Neural progenitor cell (in vitro differentiated cells): ENCODE data around the gene SCNN1B. TPM values are rescaled to one million over a fixed set of nuclear protein-coding genes. Genes with fewer than 3 reads are reported as not detected.

ENCODE experiments used
- DNase-seq: peaks from one replicate; pipeline ENCODE4 v3.0.0-alpha.2; 2016; ENCODE audit warnings: low spot score
- H2AFZ ChIP-seq: fragments of 200-600 bp; sonication (generic); replicated peaks from 2 replicates; pipeline ENCODE4 v1.6.1; 2016; ENCODE audit warnings: antibody characterized with exemption
- H3F3A ChIP-seq: fragments of 200-600 bp; sonication (generic); 2 replicates; pipeline ENCODE4 v1.6.1; 2016; ENCODE audit warnings: antibody characterized with exemption, low read depth
- H3K27ac ChIP-seq: fragments of 200-600 bp; sonication (generic); 2 replicates; pipeline ENCODE4 v1.5.1; 2016; ENCODE audit warnings: mild to moderate bottlenecking
- H3K27me3 ChIP-seq: fragments of 200-600 bp; sonication (generic); 2 replicates; pipeline ENCODE4 v1.6.1; 2016; ENCODE audit warnings: mild to moderate bottlenecking, moderate library complexity
- H3K36me3 ChIP-seq: fragments of 200-600 bp; sonication (generic); 2 replicates; pipeline ENCODE4 v1.5.1; 2016
- H3K4me1 ChIP-seq: fragments of 200-600 bp; sonication (generic); 2 replicates; pipeline ENCODE4 v1.6.1; 2016; ENCODE audit warnings: mixed run types
- H3K4me2 ChIP-seq: fragments of 200-600 bp; sonication (generic); 2 replicates; pipeline ENCODE4 v1.6.1; 2016
- H3K4me3 ChIP-seq: fragments of 200-600 bp; sonication (generic); 2 replicates; pipeline ENCODE4 v1.5.1; 2016
- H3K79me2 ChIP-seq: fragments of 200-600 bp; sonication (generic); 2 replicates; pipeline ENCODE4 v1.6.1; 2016; ENCODE audit warnings: low read depth
- H3K9ac ChIP-seq: fragments of 200-600 bp; sonication (generic); 2 replicates; pipeline ENCODE4 v1.6.1; 2016
- H3K9me3 ChIP-seq: fragments of 200-600 bp; sonication (generic); 2 replicates; pipeline ENCODE4 v1.5.1; 2016; ENCODE audit warnings: low read depth
- H4K20me1 ChIP-seq: fragments of 200-600 bp; sonication (generic); 2 replicates; pipeline ENCODE4 v1.6.1; 2016; ENCODE audit warnings: low read depth
- H3K27ac Mint-ChIP-seq: 3 replicates; pipeline ENCODE4 v1.8.0; 2021; ENCODE audit warnings: mixed read lengths
- H3K27me3 Mint-ChIP-seq: 2 replicates; pipeline ENCODE4 v1.8.0; 2022; ENCODE audit warnings: low read depth, mild to moderate bottlenecking, inconsistent platforms, moderate library complexity, mixed read lengths; ENCODE audit not compliant: insufficient read depth
- H3K36me3 Mint-ChIP-seq: 3 replicates; pipeline ENCODE4 v1.8.0; 2021; ENCODE audit warnings: mixed read lengths
- H3K4me1 Mint-ChIP-seq: 3 replicates; pipeline ENCODE4 v1.8.0; 2021; ENCODE audit warnings: mixed read lengths
- H3K4me3 Mint-ChIP-seq: 3 replicates; pipeline ENCODE4 v1.8.0; 2021; ENCODE audit warnings: mild to moderate bottlenecking, moderate library complexity, mixed read lengths
- H3K9me3 Mint-ChIP-seq: 3 replicates; pipeline ENCODE4 v1.8.0; 2020; ENCODE audit warnings: mixed read lengths
- EZH2 ChIP-seq: fragments of 200-600 bp; sonication (generic); IDR thresholded peaks from 2 replicates; pipeline ENCODE4 v1.6.1; 2017; ENCODE audit warnings: antibody characterized with exemption, mild to moderate bottlenecking, moderate library complexity
- EZH2phosphoT487 ChIP-seq: fragments of 200-600 bp; sonication (generic); IDR thresholded peaks from 2 replicates; pipeline ENCODE4 v1.6.1; 2017; ENCODE audit warnings: antibody characterized with exemption
- total RNA-seq: library from RNA; depleted of rRNA; stranded (reverse); fragments of >200 nt; gene quantifications from 2 replicates; pipeline ENCODE4 v1.2.3, GENCODE V29; 2015; ENCODE audit warnings: low replicate concordance
- TF ChIP-seq, protein P1 (sequence below): fragments of 200-600 bp; sonication (generic); IDR thresholded peaks from 2 replicates; pipeline ENCODE4 v1.5.1; 2017; ENCODE audit warnings: antibody characterized with exemption, mild to moderate bottlenecking

SCNN1B gene
- total RNA-seq, 1 donor from 2014 or later: not detected

GRCh38 chr16:23392223-23392600 is 90.1 kb downstream of the SCNN1B start:
- no peaks in the 10 kb centered on the region for H4K20me1 ChIP-seq
- H3K79me2 ChIP-seq: no peaks in the 10 kb centered on the region
- no peak for TF ChIP-seq EZH2phosphoT487
- TF ChIP-seq, protein P1, sequence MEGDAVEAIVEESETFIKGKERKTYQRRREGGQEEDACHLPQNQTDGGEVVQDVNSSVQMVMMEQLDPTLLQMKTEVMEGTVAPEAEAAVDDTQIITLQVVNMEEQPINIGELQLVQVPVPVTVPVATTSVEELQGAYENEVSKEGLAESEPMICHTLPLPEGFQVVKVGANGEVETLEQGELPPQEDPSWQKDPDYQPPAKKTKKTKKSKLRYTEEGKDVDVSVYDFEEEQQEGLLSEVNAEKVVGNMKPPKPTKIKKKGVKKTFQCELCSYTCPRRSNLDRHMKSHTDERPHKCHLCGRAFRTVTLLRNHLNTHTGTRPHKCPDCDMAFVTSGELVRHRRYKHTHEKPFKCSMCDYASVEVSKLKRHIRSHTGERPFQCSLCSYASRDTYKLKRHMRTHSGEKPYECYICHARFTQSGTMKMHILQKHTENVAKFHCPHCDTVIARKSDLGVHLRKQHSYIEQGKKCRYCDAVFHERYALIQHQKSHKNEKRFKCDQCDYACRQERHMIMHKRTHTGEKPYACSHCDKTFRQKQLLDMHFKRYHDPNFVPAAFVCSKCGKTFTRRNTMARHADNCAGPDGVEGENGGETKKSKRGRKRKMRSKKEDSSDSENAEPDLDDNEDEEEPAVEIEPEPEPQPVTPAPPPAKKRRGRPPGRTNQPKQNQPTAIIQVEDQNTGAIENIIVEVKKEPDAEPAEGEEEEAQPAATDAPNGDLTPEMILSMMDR: no peak
- TF ChIP-seq EZH2: no peak
- H3K27ac ChIP-seq: no peak overlapping the region
- no peak overlapping the region for H3K27ac Mint-ChIP-seq
- no peaks in the 10 kb centered on the region for H3K4me1 ChIP-seq
- H3K9me3 ChIP-seq: no peaks in the 10 kb centered on the region
- no peaks in the 10 kb centered on the region for H3K4me1 Mint-ChIP-seq
- peaks cover 23% of the 10 kb centered on the region for H3K36me3 Mint-ChIP-seq
- no peak overlapping the region for H3K9ac ChIP-seq
- H3F3A ChIP-seq: no peaks in the 10 kb centered on the region
- H3K27me3 Mint-ChIP-seq: peaks cover 3% of the 10 kb centered on the region
- DNase-seq: no peak
- H3K4me3 Mint-ChIP-seq: no peak overlapping the region
- no peak overlapping the region for H2AFZ ChIP-seq
- H3K27me3 ChIP-seq: no peaks in the 10 kb centered on the region
- H3K36me3 ChIP-seq: no peaks in the 10 kb centered on the region
- no peak overlapping the region for H3K4me3 ChIP-seq
- H3K9me3 Mint-ChIP-seq: no peaks in the 10 kb centered on the region
- H3K4me2 ChIP-seq: no peak overlapping the region

GRCh38 chr16:23394141-23394831 is 92.2 kb downstream of the SCNN1B start:
- no peak for DNase-seq
- Histone ChIP-seq H4K20me1 (peaks cover 9% of the 10 kb centered on the region), H3F3A (peaks cover 8% of the 10 kb centered on the region), H2AFZ (no peak overlapping the region), H3K9me3 (no peaks in the 10 kb centered on the region), H3K4me1 (peaks cover under 1% of the 10 kb centered on the region), H3K4me3 (no peak overlapping the region), H3K27me3 (no peaks in the 10 kb centered on the region), H3K4me2 (no peak overlapping the region), H3K79me2 (no peaks in the 10 kb centered on the region), H3K27ac (no peak overlapping the region), H3K36me3 (no peaks in the 10 kb centered on the region), H3K9ac (no peak overlapping the region)
- Mint-ChIP-seq H3K4me3 (no peak overlapping the region), H3K36me3 (peaks cover 22% of the 10 kb centered on the region), H3K27ac (no peak overlapping the region), H3K27me3 (no peaks in the 10 kb centered on the region), H3K9me3 (no peaks in the 10 kb centered on the region), H3K4me1 (peaks cover 6% of the 10 kb centered on the region)
- no peak for TF ChIP-seq EZH2
- TF ChIP-seq, protein P1: no peak

- Histone ChIP-seq H2AFZ (no peak overlapping the region), H3K4me3 (no peak overlapping the region), H3K36me3 (no peaks in the 10 kb centered on the region), H3K27me3 (no peaks in the 10 kb centered on the region), H3K4me2 (no peak overlapping the region), H3K9me3 (no peaks in the 10 kb centered on the region), H3K4me1 (peaks cover 15% of the 10 kb centered on the region), H3F3A (peaks cover 21% of the 10 kb centered on the region), H4K20me1 (peaks cover 19% of the 10 kb centered on the region), H3K79me2 (no peaks in the 10 kb centered on the region), H3K27ac (no peak overlapping the region), H3K9ac (no peak overlapping the region)
- Mint-ChIP-seq H3K4me3 (no peak overlapping the region), H3K4me1 (peaks cover 20% of the 10 kb centered on the region), H3K9me3 (no peaks in the 10 kb centered on the region), H3K36me3 (peaks cover 15% of the 10 kb centered on the region), H3K27ac (no peak overlapping the region), H3K27me3 (no peaks in the 10 kb centered on the region)
- TF ChIP-seq EZH2phosphoT487: no peak
- TF ChIP-seq, protein P1: no peak
- no peak for TF ChIP-seq EZH2
- DNase-seq: no peak
These were observed 93.6 kb downstream of the SCNN1B start for GRCh38 chr16:23395732-23396131.
